DND-41 (cell line): ENCODE measurements around the gene CARD10.

ENCODE experiments used
- EZH2 ChIP-seq: IDR thresholded peaks from 3 replicates; pipeline ENCODE4 v1.6.1; 2012; ENCODE audit warnings: borderline replicate concordance, low read depth, mild to moderate bottlenecking, moderate library complexity, low read length, inconsistent platforms; ENCODE audit not compliant: severe bottlenecking
- TF ChIP-seq, protein P1 (sequence below): IDR thresholded peaks from 2 replicates; pipeline ENCODE4 v1.5.1; 2012; ENCODE audit warnings: borderline replicate concordance, low read length, moderate library complexity, mild to moderate bottlenecking; ENCODE audit not compliant: poor library complexity, severe bottlenecking; ENCODE audit errors: extremely low read depth

DNA sequence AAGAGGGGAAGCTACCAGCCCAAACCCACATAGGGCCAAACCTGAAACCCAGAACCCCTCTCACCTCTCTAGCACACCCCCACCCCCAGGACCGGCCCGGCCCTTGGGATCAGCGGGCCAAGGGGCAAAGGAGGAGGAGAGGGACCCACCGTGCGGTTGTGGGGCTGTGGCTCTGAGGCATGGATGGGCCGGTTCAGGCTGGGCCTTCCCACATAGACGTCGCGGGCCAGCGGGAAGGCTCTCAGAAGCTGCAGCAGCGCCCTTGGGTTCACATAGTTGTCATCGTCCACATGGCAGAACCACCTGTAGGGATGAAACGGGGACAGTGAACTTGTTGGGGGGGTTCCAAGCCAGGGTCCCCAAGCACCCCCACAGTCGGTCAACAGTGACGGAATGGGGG is 40.0 kb downstream of the CARD10 start:
- TF ChIP-seq, protein P1, sequence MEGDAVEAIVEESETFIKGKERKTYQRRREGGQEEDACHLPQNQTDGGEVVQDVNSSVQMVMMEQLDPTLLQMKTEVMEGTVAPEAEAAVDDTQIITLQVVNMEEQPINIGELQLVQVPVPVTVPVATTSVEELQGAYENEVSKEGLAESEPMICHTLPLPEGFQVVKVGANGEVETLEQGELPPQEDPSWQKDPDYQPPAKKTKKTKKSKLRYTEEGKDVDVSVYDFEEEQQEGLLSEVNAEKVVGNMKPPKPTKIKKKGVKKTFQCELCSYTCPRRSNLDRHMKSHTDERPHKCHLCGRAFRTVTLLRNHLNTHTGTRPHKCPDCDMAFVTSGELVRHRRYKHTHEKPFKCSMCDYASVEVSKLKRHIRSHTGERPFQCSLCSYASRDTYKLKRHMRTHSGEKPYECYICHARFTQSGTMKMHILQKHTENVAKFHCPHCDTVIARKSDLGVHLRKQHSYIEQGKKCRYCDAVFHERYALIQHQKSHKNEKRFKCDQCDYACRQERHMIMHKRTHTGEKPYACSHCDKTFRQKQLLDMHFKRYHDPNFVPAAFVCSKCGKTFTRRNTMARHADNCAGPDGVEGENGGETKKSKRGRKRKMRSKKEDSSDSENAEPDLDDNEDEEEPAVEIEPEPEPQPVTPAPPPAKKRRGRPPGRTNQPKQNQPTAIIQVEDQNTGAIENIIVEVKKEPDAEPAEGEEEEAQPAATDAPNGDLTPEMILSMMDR: no peak
- no peak for TF ChIP-seq EZH2
